CD14-positive monocyte (primary cell): ENCODE data around the gene WFDC6. TPM values are rescaled to one million over a fixed set of nuclear protein-coding genes. Genes with fewer than 3 reads are reported as not detected.

Source experiments
- DNase-seq, 3 donors: peaks; one replicate each; pipeline ENCODE4 v3.0.0-alpha.2; 2011 to 2022
- H2AFZ ChIP-seq: 2 replicates; pipeline ENCODE4 v1.6.0; 2012; ENCODE audit warnings: mild to moderate bottlenecking, low read depth, low read length, inconsistent platforms; ENCODE audit not compliant: insufficient read depth, poor library complexity, severe bottlenecking
- H3K27ac ChIP-seq, 2 donors: 1 replicate in 1 of 2; 2 replicates in 1 of 2; pipeline ENCODE4 v1.5.1; 2012 to 2013; ENCODE audit warnings: low read length in 2 of 2, control low read depth in 1 of 2, inconsistent platforms in 1 of 2, low read depth in 1 of 2, mild to moderate bottlenecking in 1 of 2
- H3K27me3 ChIP-seq, 2 donors: one replicate each; pipeline versions ENCODE4 v1.6.0 to v1.6.1; 2011 to 2013; ENCODE audit warnings: low read length in 2 of 2; ENCODE audit not compliant: control insufficient read depth in 2 of 2, insufficient read depth in 2 of 2
- H3K36me3 ChIP-seq, 2 donors: replicated peaks in 1 of 2; 1 replicate in 1 of 2; 2 replicates in 1 of 2; pipeline versions ENCODE4 v1.5.1 to v1.6.1; 2012 to 2013; ENCODE audit warnings: low read length in 2 of 2, control low read depth in 1 of 2, inconsistent platforms in 1 of 2, mild to moderate bottlenecking in 1 of 2; ENCODE audit not compliant: insufficient read depth in 2 of 2, control insufficient read depth in 1 of 2
- H3K4me1 ChIP-seq, 2 donors: 1 replicate in 1 of 2; 2 replicates in 1 of 2; pipeline versions ENCODE4 v1.5.1 to v1.6.1; 2012 to 2013; ENCODE audit warnings: low read length in 2 of 2, control low read depth in 1 of 2, inconsistent platforms in 1 of 2, mild to moderate bottlenecking in 1 of 2, moderate library complexity in 1 of 2; ENCODE audit not compliant: insufficient read depth in 2 of 2, control insufficient read depth in 1 of 2
- H3K4me2 ChIP-seq: replicated peaks from 2 replicates; pipeline ENCODE3; 2012; ENCODE audit warnings: low read length, moderate library complexity, mild to moderate bottlenecking; ENCODE audit not compliant: poor library complexity, severe bottlenecking; ENCODE audit errors: extremely low read depth
- H3K4me3 ChIP-seq, 3 experiments: fragments of 200-600 bp in 1 of 3; sonication (generic) in 1 of 3; replicated peaks in 1 of 3; 1 replicate in 2 of 3; 2 replicates in 1 of 3; pipeline ENCODE4 v1.5.1; 2011 to 2013; ENCODE audit warnings: low read length in 3 of 3, mild to moderate bottlenecking in 3 of 3, control low read depth in 2 of 3, low read depth in 2 of 3, inconsistent platforms in 1 of 3, moderate library complexity in 1 of 3
- H3K79me2 ChIP-seq: 2 replicates; pipeline ENCODE4 v1.6.0; 2012; ENCODE audit warnings: mild to moderate bottlenecking, control low read depth, inconsistent platforms, low read length, moderate library complexity; ENCODE audit not compliant: insufficient read depth
- H3K9ac ChIP-seq: 2 replicates; pipeline ENCODE4 v1.6.0; 2017; ENCODE audit warnings: low read length, mild to moderate bottlenecking; ENCODE audit not compliant: insufficient read depth, poor library complexity, severe bottlenecking
- H3K9me3 ChIP-seq, 2 donors: replicated peaks in 1 of 2; 1 replicate in 1 of 2; 2 replicates in 1 of 2; pipeline versions ENCODE4 v1.5.1 to v1.6.1; 2012 to 2013; ENCODE audit warnings: low read length in 2 of 2, control low read depth in 1 of 2; ENCODE audit not compliant: control insufficient read depth in 1 of 2, insufficient read depth in 1 of 2
- H4K20me1 ChIP-seq: 2 replicates; pipeline ENCODE4 v1.6.0; 2012; ENCODE audit warnings: mild to moderate bottlenecking, low read length, control low read depth, moderate library complexity; ENCODE audit not compliant: insufficient read depth
- H3K27ac Mint-ChIP-seq, 7 donors: one replicate each; pipeline ENCODE4 v1.8.0; 2020; ENCODE audit warnings: mild to moderate bottlenecking in 7 of 7, mixed read lengths in 7 of 7, moderate library complexity in 6 of 7, inconsistent platforms in 2 of 7
- H3K27me3 Mint-ChIP-seq, 3 donors: one replicate each; pipeline ENCODE4 v1.8.0; 2021 to 2022; ENCODE audit warnings: low read depth in 3 of 3, mild to moderate bottlenecking in 3 of 3, mixed read lengths in 3 of 3, moderate library complexity in 3 of 3, inconsistent platforms in 1 of 3
- H3K36me3 Mint-ChIP-seq, 2 donors: one replicate each; pipeline ENCODE4 v1.8.0; 2020; ENCODE audit warnings: mixed read lengths in 2 of 2, inconsistent platforms in 1 of 2, mild to moderate bottlenecking in 1 of 2
- H3K4me1 Mint-ChIP-seq: one replicate; pipeline ENCODE4 v1.8.0; 2020; ENCODE audit warnings: mild to moderate bottlenecking, mixed read lengths
- H3K4me3 Mint-ChIP-seq, 2 donors: one replicate each; pipeline ENCODE4 v1.8.0; 2020; ENCODE audit warnings: mild to moderate bottlenecking in 2 of 2, mixed read lengths in 2 of 2, moderate library complexity in 1 of 2
- H3K9me3 Mint-ChIP-seq, 7 donors: one replicate each; pipeline ENCODE4 v1.8.0; 2020 to 2022; ENCODE audit warnings: mixed read lengths in 7 of 7, mild to moderate bottlenecking in 6 of 7, moderate library complexity in 6 of 7, inconsistent platforms in 2 of 7
- CTCF ChIP-seq: fragments of 200-600 bp; IDR thresholded peaks from one replicate; pipeline ENCODE4 v1.8.0; 2022; ENCODE audit warnings: antibody characterized with exemption, mild to moderate bottlenecking
- WGBS: methylation state at CpG from one replicate; pipeline ENCODE4 v1.1.5; 2013; ENCODE audit warnings: missing lambda C conversion rate; ENCODE audit not compliant: insufficient coverage; 5-methylcytosine and 5-hydroxymethylcytosine counted together
- intact Hi-C, 2 donors: fragments of 100-400 bp; cut with micrococcal nuclease; formaldehyde crosslinking; loops; one replicate each; pipeline versions ENCODE4 v1.15.0 to v1.15.1; 2023
- polyA plus RNA-seq, 3 donors: library from polyadenylated mRNA; depleted of rRNA in 1 of 3; unstranded in 2 of 3; stranded (reverse) in 1 of 3; fragments of 300-500 nt in 2 of 3; fragments of >200 nt in 1 of 3; fragmentation: Illumina TruSeq in 2 of 3; gene quantifications; 1 replicate in 2 of 3; 2 replicates in 1 of 3; pipeline ENCODE4 v1.2.3, GENCODE V29; 2012 to 2021

WFDC6 gene
- polyA plus RNA-seq, 3 donors, result not detected

GRCh38 chr20:45507011-45507820, 32.1 kb downstream of the WFDC6 start:
- Histone ChIP-seq H3K79me2 (no peaks in the 10 kb centered on the region), H3K4me1 (no peaks in the 10 kb centered on the region), H2AFZ (no peak overlapping the region), H3K36me3 (no peaks in the 10 kb centered on the region), H3K9ac (no peak overlapping the region), H3K4me3 (no peak overlapping the region), H3K4me2 (no peak overlapping the region), H3K27me3 (peaks cover 5 to 9% of the 10 kb centered on the region in 2 donors), H4K20me1 (no peaks in the 10 kb centered on the region), H3K27ac (no peak overlapping the region), H3K9me3 (no peaks in the 10 kb centered on the region)
- Mint-ChIP-seq H3K36me3 (no peaks in the 10 kb centered on the region), H3K4me1 (no peaks in the 10 kb centered on the region), H3K4me3 (no peak overlapping the region), H3K27me3 (peaks cover 7 to 24% (median 22%) of the 10 kb centered on the region in 3 donors), H3K9me3 (peaks cover 0 to 1% (median 0%) of the 10 kb centered on the region in 7 donors), H3K27ac (no peak overlapping the region)
- peak in 1 of 3 donors; percentile 47 for DNase-seq
- TF ChIP-seq CTCF, result no peak
- intact Hi-C loops, result no loop called here
- 86% methylated on average over 2 of the region's 5 CpGs for WGBS

DNA sequence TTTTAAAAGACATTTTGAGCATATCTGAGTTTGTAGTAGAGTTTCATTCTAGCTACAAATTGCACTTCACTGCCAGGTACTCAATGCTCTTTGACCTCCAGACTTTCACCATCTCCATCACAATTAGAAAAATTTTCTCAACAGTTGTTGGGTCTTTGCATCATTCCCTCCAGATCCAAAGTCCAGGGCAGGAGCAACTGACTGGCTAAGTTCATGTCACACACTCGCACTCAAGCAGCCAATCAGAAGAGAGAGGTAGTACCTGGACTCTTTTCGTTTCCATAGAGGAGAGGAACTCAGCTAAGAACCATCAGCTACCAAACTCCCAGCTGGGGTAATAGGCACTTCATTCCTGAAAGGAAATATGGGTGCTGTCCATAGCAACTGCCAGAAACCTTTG, 32.9 kb downstream of the WFDC6 start:
- peaks cover 8 to 30% (median 17%) of the 10 kb centered on the region in 3 donors for H3K27me3 Mint-ChIP-seq

More for the DNA sequence above, 32.9 kb downstream of the WFDC6 start:
- H3K4me1 Mint-ChIP-seq, result no peaks in the 10 kb centered on the region
- no peak overlapping the region for H3K4me3 Mint-ChIP-seq
- intact Hi-C loops, result no loop called here
- no peak for TF ChIP-seq CTCF
- H3K36me3 Mint-ChIP-seq, result no peaks in the 10 kb centered on the region
- H4K20me1 ChIP-seq, result no peaks in the 10 kb centered on the region
- no peaks in the 10 kb centered on the region for H3K9me3 Mint-ChIP-seq
- DNase-seq, result no peak
- H3K9ac ChIP-seq, result no peak overlapping the region
- H3K27ac ChIP-seq, result no peak overlapping the region
- H3K4me1 ChIP-seq, result no peaks in the 10 kb centered on the region
- no peak overlapping the region for H3K27ac Mint-ChIP-seq
- no CpG with 5 or more reads among the region's 2 CpGs for WGBS
- no peaks in the 10 kb centered on the region for H3K79me2 ChIP-seq
- H2AFZ ChIP-seq, result no peak overlapping the region
- H3K27me3 ChIP-seq, result peaks cover 7 to 13% of the 10 kb centered on the region in 2 donors
- H3K36me3 ChIP-seq, result no peaks in the 10 kb centered on the region
- no peak overlapping the region for H3K4me3 ChIP-seq
- H3K9me3 ChIP-seq, result no peaks in the 10 kb centered on the region
- no peak overlapping the region for H3K4me2 ChIP-seq
